Liver (tissue), 9 donors: ENCODE data around the gene SKIL. TPM values are rescaled to one million over a fixed set of nuclear protein-coding genes. Genes with fewer than 3 reads are reported as not detected.

Experiments used
- DNase-seq: peaks from one replicate; pipeline ENCODE4 v3.0.0-alpha.2; 2017; ENCODE audit warnings: low spot score
- H3K27ac ChIP-seq, 2 donors: one replicate each; pipeline ENCODE4 v1.7.0; 2013; ENCODE audit warnings: inconsistent platforms in 2 of 2, low read length in 2 of 2, control low read depth in 1 of 2, low read depth in 1 of 2, mild to moderate bottlenecking in 1 of 2
- H3K27me3 ChIP-seq, 4 donors: one replicate each; pipeline versions ENCODE4 v1.6.1 to v1.7.0; 2013; ENCODE audit warnings: low read length in 3 of 4, inconsistent platforms in 1 of 4, mild to moderate bottlenecking in 1 of 4, moderate library complexity in 1 of 4; ENCODE audit not compliant: control insufficient read depth in 4 of 4, insufficient read depth in 4 of 4
- H3K36me3 ChIP-seq, 4 donors: one replicate each; pipeline versions ENCODE4 v1.6.1 to v1.7.0; 2013; ENCODE audit warnings: low read length in 3 of 4, mild to moderate bottlenecking in 3 of 4, low read depth in 1 of 4, moderate library complexity in 1 of 4; ENCODE audit not compliant: control insufficient read depth in 4 of 4, insufficient read depth in 3 of 4
- H3K4me1 ChIP-seq, 4 donors: one replicate each; pipeline versions ENCODE4 v1.6.1 to v1.7.0; 2013; ENCODE audit warnings: low read length in 3 of 4, mild to moderate bottlenecking in 3 of 4, moderate library complexity in 1 of 4; ENCODE audit not compliant: control insufficient read depth in 4 of 4, insufficient read depth in 4 of 4
- H3K4me3 ChIP-seq, 3 donors: one replicate each; pipeline versions ENCODE4 v1.6.1 to v1.7.0; 2013; ENCODE audit warnings: low read length in 3 of 3, control low read depth in 1 of 3, low read depth in 1 of 3, mild to moderate bottlenecking in 1 of 3
- H3K9ac ChIP-seq, 2 donors: one replicate each; pipeline ENCODE4 v1.7.0; 2013; ENCODE audit warnings: low read length in 2 of 2, mild to moderate bottlenecking in 2 of 2, moderate library complexity in 2 of 2, control low read depth in 1 of 2, low read depth in 1 of 2
- H3K9me3 ChIP-seq, 4 donors: one replicate each; pipeline versions ENCODE4 v1.6.1 to v1.7.0; 2013; ENCODE audit warnings: low read length in 3 of 4; ENCODE audit not compliant: control insufficient read depth in 4 of 4
- EGR1 ChIP-seq, 2 donors: IDR thresholded peaks; 2 replicates each; pipeline ENCODE4 v1.6.1; 2016 to 2018; ENCODE audit warnings: antibody characterized with exemption in 2 of 2, low read depth in 2 of 2
- FOXA2 ChIP-seq: IDR thresholded peaks from 2 replicates; pipeline ENCODE4 v1.6.1; 2016; ENCODE audit warnings: antibody characterized with exemption
- GABPA ChIP-seq, 2 donors: IDR thresholded peaks in 1 of 2; conservative IDR thresholded peaks in 1 of 2; 2 replicates each; pipeline ENCODE4 v1.6.1; 2016; ENCODE audit warnings: antibody characterized with exemption in 2 of 2, mild to moderate bottlenecking in 1 of 2, moderate library complexity in 1 of 2
- HNF4A ChIP-seq, 2 donors: conservative IDR thresholded peaks; 2 replicates each; pipeline ENCODE4 v1.6.1; 2016; ENCODE audit warnings: antibody characterized with exemption in 2 of 2, mild to moderate bottlenecking in 2 of 2
- HNF4G ChIP-seq: IDR thresholded peaks from 2 replicates; pipeline ENCODE4 v1.6.1; 2016; ENCODE audit warnings: antibody characterized with exemption
- JUND ChIP-seq, 2 donors: IDR thresholded peaks; 2 replicates each; pipeline ENCODE4 v1.6.1; 2016; ENCODE audit warnings: antibody characterized with exemption in 2 of 2
- NR2F2 ChIP-seq: IDR thresholded peaks from 2 replicates; pipeline ENCODE4 v1.6.1; 2016; ENCODE audit warnings: antibody characterized with exemption
- RAD21 ChIP-seq, 2 donors: IDR thresholded peaks; 2 replicates each; pipeline ENCODE4 v1.6.1; 2016; ENCODE audit warnings: antibody characterized with exemption in 2 of 2, mild to moderate bottlenecking in 2 of 2
- SP1 ChIP-seq: IDR thresholded peaks from 2 replicates; pipeline ENCODE4 v1.6.1; 2018; ENCODE audit warnings: antibody characterized with exemption, mild to moderate bottlenecking
- YY1 ChIP-seq: IDR thresholded peaks from 2 replicates; pipeline ENCODE4 v1.6.1; 2016; ENCODE audit warnings: antibody characterized with exemption, mild to moderate bottlenecking
- WGBS: extraction: QIAGEN DNeasy Blood & Tissue Kit; methylation state at CpG from one replicate; pipeline ENCODE4 v1.1.7; 2013; 5-methylcytosine and 5-hydroxymethylcytosine counted together
- polyA plus RNA-seq, 2 donors: library from polyadenylated mRNA; stranded (reverse) in 1 of 2; unstranded in 1 of 2; fragments of 200-250 nt in 1 of 2; fragments of >200 nt in 1 of 2; fragmentation: Nextera tagmentation in 1 of 2; extraction: Ambion mirVana in 1 of 2; gene quantifications; one replicate each; pipeline versions ENCODE4 v1.2.1 to v1.2.3, GENCODE V29; 2013 to 2015
- total RNA-seq, 2 donors: library from RNA; depleted of rRNA; stranded (reverse); fragments of >200 nt; gene quantifications; one replicate each; pipeline ENCODE4 v1.2.3, GENCODE V29; 2014
- TF ChIP-seq, protein P1 (sequence below): IDR thresholded peaks from 2 replicates; pipeline ENCODE4 v1.6.1; 2016; ENCODE audit warnings: antibody characterized with exemption
- TF ChIP-seq, protein P2 (sequence below): IDR thresholded peaks from 2 replicates; pipeline ENCODE4 v1.6.1; 2016; ENCODE audit warnings: antibody characterized with exemption, mild to moderate bottlenecking
- TF ChIP-seq, protein P3 (sequence below): fragments of 150-350 bp; IDR thresholded peaks from 2 replicates; pipeline ENCODE4 v1.5.1; 2017; ENCODE audit warnings: improper control_type of control experiment, low read depth, low read length; ENCODE audit not compliant: missing input control
- TF ChIP-seq, protein P4 (sequence below): IDR thresholded peaks from 2 replicates; pipeline ENCODE4 v1.6.1; 2016; ENCODE audit warnings: antibody characterized with exemption
- donor health status: healthy.
- donor health status: healthy.
- donor health status: healthy.
- donor health status: healthy.
- donor health status: healthy.

SKIL gene
- total and polyA plus RNA-seq, 4 donors, result 2.5 to 43.2 (median 14.2) TPM

DNA sequence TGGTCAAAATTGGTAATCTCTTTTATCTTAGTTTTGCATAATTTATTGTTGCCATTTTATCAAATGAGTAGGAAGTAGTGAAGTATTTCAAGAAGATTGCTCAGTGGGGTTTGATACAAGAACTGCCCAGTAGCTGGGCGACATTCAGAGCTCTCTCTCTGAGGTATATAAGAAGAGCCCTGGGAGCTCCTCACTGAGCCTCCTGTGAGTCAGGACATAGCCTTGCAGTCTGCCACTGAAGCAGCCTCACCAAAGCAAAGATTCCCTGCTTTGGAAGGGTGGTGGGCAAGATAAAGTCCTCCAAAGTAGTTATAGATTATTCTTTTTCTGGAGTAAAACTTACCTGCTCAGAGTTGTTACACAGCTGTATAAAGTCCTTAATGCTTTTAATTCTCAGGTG is 26.1 kb downstream of the SKIL start (continued):
- no peak for TF ChIP-seq YY1

DNA sequence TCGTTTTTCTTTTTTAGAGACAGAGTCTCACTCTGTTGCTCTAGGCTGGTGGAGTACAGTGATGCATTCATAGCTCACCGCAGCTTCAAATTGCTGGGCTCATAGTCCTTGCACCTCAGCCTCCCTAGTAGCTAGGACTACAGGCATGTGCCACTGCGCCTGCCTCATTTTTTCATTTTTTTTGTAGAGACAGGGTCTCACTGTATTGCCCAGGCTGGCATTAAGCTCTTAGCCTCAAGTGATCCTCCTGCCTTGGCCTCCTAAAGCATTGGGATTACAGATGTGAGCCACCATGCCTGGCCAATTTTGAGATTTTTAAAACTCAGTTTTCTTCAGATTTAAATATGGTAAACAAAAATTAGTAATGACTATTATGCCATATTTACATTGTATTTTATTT is 29.0 kb downstream of the SKIL start:
- H3K27me3 ChIP-seq, result no peaks in the 10 kb centered on the region
- no peak overlapping the region for H3K27ac ChIP-seq
- no peak for DNase-seq
- no peaks in the 10 kb centered on the region for H3K4me1 ChIP-seq
- H3K9ac ChIP-seq, result no peak overlapping the region
- H3K9me3 ChIP-seq, result no peaks in the 10 kb centered on the region
- over 99% methylated on average over 3 of the region's 3 CpGs for WGBS
- H3K4me3 ChIP-seq, result no peak overlapping the region
- peaks cover 6 to 55% (median 43%) of the 10 kb centered on the region in 4 donors for H3K36me3 ChIP-seq
- TF ChIP-seq RAD21 (IDR thresholded peaks at IDR 0.05) (no peak), JUND (IDR thresholded peaks at IDR 0.05) (no peak), EGR1 (IDR thresholded peaks at IDR 0.05; ENCODE audit: low read depth in 2 of 2) (no peak)
- TF ChIP-seq, protein P1, sequence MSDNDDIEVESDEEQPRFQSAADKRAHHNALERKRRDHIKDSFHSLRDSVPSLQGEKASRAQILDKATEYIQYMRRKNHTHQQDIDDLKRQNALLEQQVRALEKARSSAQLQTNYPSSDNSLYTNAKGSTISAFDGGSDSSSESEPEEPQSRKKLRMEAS, result no peak

DNA sequence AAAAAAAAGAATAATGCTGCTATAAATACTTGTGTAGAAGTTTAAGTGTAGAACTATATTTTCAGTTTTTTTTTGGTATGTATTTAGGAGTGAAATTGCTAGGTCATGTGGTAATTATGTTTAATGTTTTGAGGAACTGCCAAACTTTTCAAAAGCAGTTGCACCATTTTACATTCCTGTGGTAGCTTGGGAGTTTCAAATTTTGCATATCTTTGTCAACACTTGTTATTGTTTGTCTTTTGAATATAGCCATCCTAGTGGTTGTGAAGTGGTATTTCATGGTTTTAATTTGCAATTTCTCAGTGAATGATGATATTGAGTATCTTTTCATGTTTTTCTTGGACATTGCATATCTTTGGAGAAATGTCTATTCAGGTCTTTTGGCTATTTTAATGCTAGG is 30.4 kb downstream of the SKIL start:
- Histone ChIP-seq H3K27me3 (no peaks in the 10 kb centered on the region), H3K9me3 (no peaks in the 10 kb centered on the region), H3K4me1 (no peaks in the 10 kb centered on the region), H3K9ac (no peak overlapping the region), H3K27ac (no peak overlapping the region), H3K36me3 (peaks cover 6 to 68% (median 45%) of the 10 kb centered on the region in 4 donors), H3K4me3 (no peak overlapping the region)
- TF ChIP-seq, protein P2, sequence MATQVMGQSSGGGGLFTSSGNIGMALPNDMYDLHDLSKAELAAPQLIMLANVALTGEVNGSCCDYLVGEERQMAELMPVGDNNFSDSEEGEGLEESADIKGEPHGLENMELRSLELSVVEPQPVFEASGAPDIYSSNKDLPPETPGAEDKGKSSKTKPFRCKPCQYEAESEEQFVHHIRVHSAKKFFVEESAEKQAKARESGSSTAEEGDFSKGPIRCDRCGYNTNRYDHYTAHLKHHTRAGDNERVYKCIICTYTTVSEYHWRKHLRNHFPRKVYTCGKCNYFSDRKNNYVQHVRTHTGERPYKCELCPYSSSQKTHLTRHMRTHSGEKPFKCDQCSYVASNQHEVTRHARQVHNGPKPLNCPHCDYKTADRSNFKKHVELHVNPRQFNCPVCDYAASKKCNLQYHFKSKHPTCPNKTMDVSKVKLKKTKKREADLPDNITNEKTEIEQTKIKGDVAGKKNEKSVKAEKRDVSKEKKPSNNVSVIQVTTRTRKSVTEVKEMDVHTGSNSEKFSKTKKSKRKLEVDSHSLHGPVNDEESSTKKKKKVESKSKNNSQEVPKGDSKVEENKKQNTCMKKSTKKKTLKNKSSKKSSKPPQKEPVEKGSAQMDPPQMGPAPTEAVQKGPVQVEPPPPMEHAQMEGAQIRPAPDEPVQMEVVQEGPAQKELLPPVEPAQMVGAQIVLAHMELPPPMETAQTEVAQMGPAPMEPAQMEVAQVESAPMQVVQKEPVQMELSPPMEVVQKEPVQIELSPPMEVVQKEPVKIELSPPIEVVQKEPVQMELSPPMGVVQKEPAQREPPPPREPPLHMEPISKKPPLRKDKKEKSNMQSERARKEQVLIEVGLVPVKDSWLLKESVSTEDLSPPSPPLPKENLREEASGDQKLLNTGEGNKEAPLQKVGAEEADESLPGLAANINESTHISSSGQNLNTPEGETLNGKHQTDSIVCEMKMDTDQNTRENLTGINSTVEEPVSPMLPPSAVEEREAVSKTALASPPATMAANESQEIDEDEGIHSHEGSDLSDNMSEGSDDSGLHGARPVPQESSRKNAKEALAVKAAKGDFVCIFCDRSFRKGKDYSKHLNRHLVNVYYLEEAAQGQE, result no peak
- TF ChIP-seq GABPA (IDR thresholded peaks at IDR 0.05 in 1 of 2, conservative IDR thresholded peaks at IDR 0.05 in 1 of 2), result no peak
- TF ChIP-seq NR2F2, result no peak
- no peak for TF ChIP-seq HNF4A (conservative IDR thresholded peaks at IDR 0.05)
- TF ChIP-seq SP1, result no peak
- TF ChIP-seq, protein P1, result no peak
- TF ChIP-seq JUND (IDR thresholded peaks at IDR 0.05), result no peak
- TF ChIP-seq, protein P3, sequence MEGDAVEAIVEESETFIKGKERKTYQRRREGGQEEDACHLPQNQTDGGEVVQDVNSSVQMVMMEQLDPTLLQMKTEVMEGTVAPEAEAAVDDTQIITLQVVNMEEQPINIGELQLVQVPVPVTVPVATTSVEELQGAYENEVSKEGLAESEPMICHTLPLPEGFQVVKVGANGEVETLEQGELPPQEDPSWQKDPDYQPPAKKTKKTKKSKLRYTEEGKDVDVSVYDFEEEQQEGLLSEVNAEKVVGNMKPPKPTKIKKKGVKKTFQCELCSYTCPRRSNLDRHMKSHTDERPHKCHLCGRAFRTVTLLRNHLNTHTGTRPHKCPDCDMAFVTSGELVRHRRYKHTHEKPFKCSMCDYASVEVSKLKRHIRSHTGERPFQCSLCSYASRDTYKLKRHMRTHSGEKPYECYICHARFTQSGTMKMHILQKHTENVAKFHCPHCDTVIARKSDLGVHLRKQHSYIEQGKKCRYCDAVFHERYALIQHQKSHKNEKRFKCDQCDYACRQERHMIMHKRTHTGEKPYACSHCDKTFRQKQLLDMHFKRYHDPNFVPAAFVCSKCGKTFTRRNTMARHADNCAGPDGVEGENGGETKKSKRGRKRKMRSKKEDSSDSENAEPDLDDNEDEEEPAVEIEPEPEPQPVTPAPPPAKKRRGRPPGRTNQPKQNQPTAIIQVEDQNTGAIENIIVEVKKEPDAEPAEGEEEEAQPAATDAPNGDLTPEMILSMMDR, result no peak
- TF ChIP-seq, protein P4, sequence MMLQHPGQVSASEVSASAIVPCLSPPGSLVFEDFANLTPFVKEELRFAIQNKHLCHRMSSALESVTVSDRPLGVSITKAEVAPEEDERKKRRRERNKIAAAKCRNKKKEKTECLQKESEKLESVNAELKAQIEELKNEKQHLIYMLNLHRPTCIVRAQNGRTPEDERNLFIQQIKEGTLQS, result no peak
- TF ChIP-seq EGR1 (IDR thresholded peaks at IDR 0.05; ENCODE audit: low read depth in 2 of 2), result no peak
- TF ChIP-seq FOXA2, result no peak
- TF ChIP-seq HNF4G, result no peak
- no peak for DNase-seq
